Right renal pelvis (tissue), 4 donors: Measurements from ENCODE around the gene DMBT1. TPM values are rescaled to one million over a fixed set of nuclear protein-coding genes. Genes with fewer than 3 reads are reported as not detected.

Source experiments
- DNase-seq, 4 donors: peaks; one replicate each; pipeline ENCODE4 v3.0.0-alpha.2; 2013; ENCODE audit warnings: low read depth in 4 of 4, low spot score in 3 of 4, missing footprints in 1 of 4
- polyA plus RNA-seq, 4 donors: library from polyadenylated mRNA; unstranded; fragments of 120-200 nt; gene quantifications; one replicate each; pipeline ENCODE4 v1.2.1, GENCODE V29; 2013; ENCODE audit not compliant: insufficient read length in 4 of 4

Gene DMBT1
- polyA plus RNA-seq, 4 donors = 0.03 to 0.05 (median 0.04) TPM; not detected in 1

DNA sequence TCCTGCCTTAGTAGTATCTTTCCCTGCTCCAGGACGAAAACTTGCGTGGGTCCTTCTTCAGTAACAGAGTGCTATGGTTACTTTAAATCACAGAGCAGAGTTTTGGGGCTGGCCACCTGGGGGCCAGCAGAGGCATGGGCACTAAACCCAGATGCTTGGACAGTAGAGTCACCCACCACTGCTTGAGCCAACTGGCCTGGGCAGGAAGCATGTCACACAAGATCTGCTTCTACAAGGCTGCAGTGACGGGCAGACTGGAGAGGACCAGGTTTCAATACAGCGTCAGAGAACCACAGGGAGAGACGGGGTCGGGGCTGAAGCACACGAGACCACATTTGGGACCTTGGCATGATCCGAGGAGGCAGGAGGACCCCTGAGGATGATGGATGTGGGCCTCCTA is 14.3 kb upstream of the DMBT1 start:
- DNase-seq = no peak

DNA sequence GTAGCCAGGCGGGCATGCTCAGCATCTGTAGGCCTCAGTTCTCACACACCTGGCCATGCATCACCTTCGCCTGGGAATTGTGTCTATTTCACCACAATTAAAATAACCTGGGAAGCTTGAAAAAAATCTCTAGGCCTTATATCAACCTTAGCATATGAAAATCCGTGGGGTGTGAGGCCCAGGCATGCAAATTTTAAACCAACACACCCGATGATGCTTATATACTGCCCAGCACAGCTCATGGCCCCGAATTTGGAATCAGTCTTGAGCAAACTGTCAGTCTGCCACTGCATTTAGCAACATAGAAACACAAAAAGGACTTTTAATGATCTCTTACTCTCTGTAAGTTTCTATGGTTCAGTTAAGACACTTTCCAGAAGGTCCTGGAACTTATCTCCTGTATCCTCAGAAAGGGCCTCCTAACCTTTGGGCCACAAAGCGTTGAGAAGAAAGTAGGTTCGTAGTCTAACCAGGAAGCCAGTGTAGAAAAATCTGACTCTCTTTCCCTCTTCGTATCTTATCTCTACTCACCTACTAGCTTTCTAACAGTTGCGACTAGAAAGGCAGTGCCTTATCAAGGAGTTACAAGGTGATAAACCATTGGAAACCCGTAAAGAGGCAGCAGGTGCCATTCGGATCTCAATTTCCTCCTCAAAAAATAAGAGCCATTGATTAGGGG is 12.0 kb upstream of the DMBT1 start:
- DNase-seq = no peak

- DNase-seq = no peak
These were observed 10.9 kb upstream of the DMBT1 start for GRCh38 chr10:122549636-122550035.

GRCh38 chr10:122550427-122550826 is 10.1 kb upstream of the DMBT1 start:
- no peak for DNase-seq

DNA sequence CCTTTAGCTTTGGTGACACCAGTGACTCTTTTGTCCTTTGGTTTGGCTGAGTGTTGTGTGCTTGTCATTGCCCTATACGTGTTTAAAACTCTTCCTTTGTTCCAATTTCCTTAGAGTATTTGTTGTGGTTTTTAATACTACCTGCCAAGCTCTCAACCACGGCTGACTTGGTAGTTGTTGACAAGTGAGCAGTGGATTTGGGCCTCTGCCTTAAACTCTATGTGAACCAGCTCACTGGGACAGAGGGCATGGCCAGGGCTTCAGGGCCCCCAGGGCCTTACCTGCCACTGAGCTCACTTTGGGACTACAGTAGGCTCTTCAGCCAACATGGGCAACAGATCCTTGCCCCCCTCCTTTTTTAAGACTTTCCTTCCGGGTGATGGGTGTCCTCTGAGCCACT is 9.6 kb upstream of the DMBT1 start:
- no peak for DNase-seq

DNA sequence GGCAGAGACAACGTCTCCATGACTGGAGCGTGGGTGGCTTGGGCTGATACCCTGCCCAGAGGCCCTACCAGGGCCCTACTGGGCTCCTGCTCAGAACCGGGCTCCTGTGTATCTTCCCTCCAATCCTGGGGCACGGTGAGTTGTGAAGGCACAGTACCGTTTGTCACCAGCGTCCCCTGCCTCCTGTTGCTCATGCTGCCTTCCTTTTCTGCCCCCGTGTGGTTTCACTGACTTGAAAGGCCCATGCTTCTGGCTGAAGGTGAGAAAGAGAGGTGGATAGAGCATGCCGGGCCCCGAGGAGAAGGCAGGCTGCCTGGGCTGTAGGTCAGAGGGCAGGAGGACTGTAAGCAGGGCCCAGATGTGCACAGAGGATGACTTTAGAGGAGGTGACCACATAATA is 9.1 kb upstream of the DMBT1 start:
- DNase-seq = no peak

DNA sequence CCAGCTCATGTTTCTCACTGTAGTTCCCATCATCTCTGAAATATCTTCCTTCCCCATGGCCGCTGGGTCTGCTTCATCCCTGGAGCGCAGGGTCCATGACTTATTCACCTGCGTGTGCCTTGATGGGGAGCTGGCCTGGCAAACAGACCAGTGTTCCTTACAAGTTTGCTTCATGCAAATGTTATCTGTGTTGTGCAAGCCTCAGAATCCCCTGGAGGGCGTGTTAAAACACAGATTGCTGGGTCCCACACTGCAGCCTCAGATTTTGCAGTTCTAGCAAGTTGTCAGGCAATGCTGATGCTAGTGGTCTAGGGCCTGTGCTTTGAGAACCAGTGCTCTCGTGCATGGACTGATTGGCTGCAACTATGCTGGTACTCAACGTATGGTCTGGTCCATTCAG is 7.2 kb upstream of the DMBT1 start:
- DNase-seq = no peak

- DNase-seq = no peak
These were observed 6.2 kb upstream of the DMBT1 start for GRCh38 chr10:122554131-122555036.

DNA sequence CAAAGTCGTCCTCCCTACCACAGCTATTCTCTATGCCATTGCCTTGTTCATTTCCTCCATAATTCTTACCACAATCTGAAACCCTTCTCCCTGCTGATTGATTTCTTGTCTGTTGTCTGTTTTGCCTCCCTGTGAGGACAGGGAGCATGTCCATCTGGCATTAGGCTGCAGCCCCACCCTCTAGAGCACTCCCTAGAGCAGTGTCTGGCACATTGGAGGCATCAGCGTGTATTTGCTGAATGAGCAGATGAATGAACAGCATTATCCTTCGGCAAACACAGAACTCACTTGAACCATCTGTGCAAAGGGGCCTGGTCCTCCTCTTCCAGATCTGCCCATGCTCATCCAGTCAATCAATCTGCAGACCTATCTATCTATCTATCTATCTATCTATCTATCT is 5.1 kb upstream of the DMBT1 start:
- DNase-seq = no peak

DNA sequence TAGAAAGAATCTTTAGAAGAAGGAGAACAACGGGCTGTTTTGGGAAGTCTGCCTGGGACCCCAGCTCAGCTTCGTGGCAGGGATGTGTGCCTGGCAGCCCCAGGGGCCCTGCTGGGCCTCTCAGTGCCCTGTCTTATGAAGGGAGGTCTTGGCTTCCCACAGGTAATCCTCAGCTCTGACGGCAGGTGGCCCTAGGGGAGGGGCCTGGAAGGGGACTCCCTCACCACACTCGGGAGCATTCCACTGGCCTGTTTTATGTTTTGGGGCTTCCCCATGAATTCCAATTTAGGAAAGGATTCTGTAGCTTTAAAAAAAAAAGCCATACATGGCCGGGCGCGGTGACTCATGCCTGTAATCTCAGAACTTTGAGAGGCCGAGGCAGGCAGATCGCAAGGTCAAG is 3.0 kb upstream of the DMBT1 start:
- no peak for DNase-seq

GRCh38 chr10:122558452-122558851 is 2.1 kb upstream of the DMBT1 start:
- DNase-seq = no peak

DNA sequence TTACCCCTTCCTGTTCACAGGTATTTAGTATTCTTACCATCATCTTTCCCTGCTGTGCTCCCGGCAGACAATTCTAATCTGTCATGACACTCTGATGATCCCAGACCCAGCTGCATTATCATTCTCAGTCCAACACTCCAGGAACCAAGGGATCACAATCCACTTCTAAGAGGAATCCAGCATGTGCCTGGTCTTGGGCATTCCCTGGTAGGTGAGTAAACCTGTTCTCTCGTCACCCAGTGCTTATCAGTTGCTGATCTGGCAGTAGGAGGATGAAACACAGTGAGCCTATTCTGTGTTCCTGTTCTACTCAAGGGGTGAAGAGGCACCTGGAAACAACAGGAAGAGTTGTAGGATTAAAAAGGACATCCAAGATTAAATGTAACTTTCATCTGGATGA is 1.3 kb upstream of the DMBT1 start:
- no peak for DNase-seq

- no peak for DNase-seq
These were observed 658 bp downstream of the DMBT1 start for GRCh38 chr10:122561212-122561611.

GRCh38 chr10:122561792-122562191 is 1.2 kb downstream of the DMBT1 start:
- DNase-seq = no peak

GRCh38 chr10:122564980-122565379 is 4.4 kb downstream of the DMBT1 start:
- DNase-seq = no peak

- peak; percentile 70 to 80 (median 79) for DNase-seq
These were observed 5.2 kb downstream of the DMBT1 start for GRCh38 chr10:122565766-122566206.

- DNase-seq = no peak
These were observed 6.1 kb downstream of the DMBT1 start for GRCh38 chr10:122566632-122567031.

- no peak for DNase-seq
These were observed 6.6 kb downstream of the DMBT1 start for GRCh38 chr10:122567056-122567660.

DNA sequence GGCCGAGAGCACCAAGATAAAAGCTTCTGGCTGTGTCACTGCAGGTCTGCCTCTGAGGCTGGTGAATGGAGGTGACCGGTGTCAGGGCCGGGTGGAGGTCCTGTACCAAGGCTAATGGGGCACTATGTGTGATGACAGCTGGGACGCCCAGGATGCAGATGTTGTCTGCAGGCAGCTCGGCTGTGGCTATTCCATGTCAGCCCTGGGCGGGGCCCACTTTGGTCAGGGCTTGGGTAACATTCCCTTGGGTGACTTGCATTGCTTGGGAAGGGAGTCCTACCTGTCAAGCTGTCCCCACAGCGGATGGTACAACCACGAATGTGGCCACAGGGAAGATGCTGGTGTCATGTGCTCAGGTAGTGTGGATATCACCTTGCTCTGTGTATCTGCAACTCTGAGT is 8.0 kb downstream of the DMBT1 start:
- no peak for DNase-seq

DNA sequence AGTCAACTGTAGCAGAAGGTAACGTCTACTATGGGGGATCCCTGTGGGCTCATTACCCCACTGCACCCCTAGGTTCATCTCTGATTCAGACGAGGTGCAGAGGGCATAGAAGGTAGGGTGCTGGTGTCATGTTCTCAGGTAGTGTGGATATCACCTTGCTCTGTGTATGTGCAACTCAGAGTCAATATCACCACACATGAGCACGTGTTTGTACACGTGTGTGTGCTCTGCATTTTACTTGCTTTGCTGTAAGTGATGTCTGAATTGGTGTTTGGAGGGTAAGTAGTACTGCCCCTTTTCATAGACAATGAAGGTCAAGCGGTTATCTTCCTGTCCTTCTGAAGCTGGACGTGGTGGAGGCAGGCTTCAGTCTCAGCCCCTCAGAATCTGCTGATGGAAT is 10.4 kb downstream of the DMBT1 start:
- no peak for DNase-seq

DNA sequence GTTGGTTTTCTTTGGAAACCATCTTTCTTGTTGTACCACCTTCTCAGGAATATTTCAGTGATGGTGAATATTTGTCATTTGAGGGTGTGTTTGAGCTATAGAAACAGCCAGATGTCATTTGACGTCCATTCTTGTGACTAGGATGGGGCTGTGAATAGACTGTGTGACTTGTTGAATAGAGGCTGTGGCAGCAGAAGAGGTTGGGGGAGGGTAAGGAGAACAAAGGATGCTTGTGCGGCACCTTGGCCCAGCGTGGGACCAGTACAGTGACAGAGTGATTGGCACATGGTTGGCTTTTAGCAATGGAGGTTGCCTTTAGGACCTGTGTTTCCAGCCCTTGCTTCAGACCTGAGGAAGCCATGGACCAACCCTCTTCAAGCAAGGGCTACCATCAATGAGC is 11.3 kb downstream of the DMBT1 start:
- no peak for DNase-seq

- DNase-seq = no peak
These were observed 15.2 kb downstream of the DMBT1 start for GRCh38 chr10:122575776-122576175.
